Activated T-helper 1 cell treated with Interleukin-2 at 50 U/mL for 16 hours (primary cell): Measurements from ENCODE around the gene JPT2.

ENCODE experiments used
- DNase-seq: peaks from one replicate; pipeline ENCODE4 v3.0.0-alpha.2; 2020; ENCODE audit warnings: low read depth

The JPT2 gene

GRCh38 chr16:1653023-1653422 lies 25.1 kb upstream of the JPT2 start:
- no peak for DNase-seq

- DNase-seq, result no peak
These were observed 23.4 kb upstream of the JPT2 start for GRCh38 chr16:1654505-1655268.

GRCh38 chr16:1655269-1655807 lies 22.7 kb upstream of the JPT2 start:
- no peak for DNase-seq

GRCh38 chr16:1655909-1656807 lies 21.9 kb upstream of the JPT2 start:
- DNase-seq, result no peak

GRCh38 chr16:1656808-1657617 lies 21.1 kb upstream of the JPT2 start:
- DNase-seq, result no peak

GRCh38 chr16:1657841-1658240 lies 20.2 kb upstream of the JPT2 start:
- DNase-seq, result no peak

GRCh38 chr16:1659031-1659430 lies 19.0 kb upstream of the JPT2 start:
- DNase-seq, result no peak

GRCh38 chr16:1661826-1662225 lies 16.3 kb upstream of the JPT2 start:
- no peak for DNase-seq

GRCh38 chr16:1662543-1662942 lies 15.5 kb upstream of the JPT2 start:
- DNase-seq, result no peak

- DNase-seq, result no peak
These were observed 12.2 kb upstream of the JPT2 start for GRCh38 chr16:1665829-1666228.

GRCh38 chr16:1666316-1666715 lies 11.8 kb upstream of the JPT2 start:
- DNase-seq, result no peak

GRCh38 chr16:1667271-1667670 lies 10.8 kb upstream of the JPT2 start:
- DNase-seq, result no peak

- DNase-seq, result no peak
These were observed 10.2 kb upstream of the JPT2 start for GRCh38 chr16:1667916-1668315.

GRCh38 chr16:1668612-1669319 lies 9.3 kb upstream of the JPT2 start:
- no peak for DNase-seq

GRCh38 chr16:1669698-1670097 lies 8.4 kb upstream of the JPT2 start:
- DNase-seq, result no peak

- DNase-seq, result no peak
These were observed 7.7 kb upstream of the JPT2 start for GRCh38 chr16:1670371-1670770.

- DNase-seq, result no peak
These were observed 7.2 kb upstream of the JPT2 start for GRCh38 chr16:1670866-1671265.

GRCh38 chr16:1673424-1674151 lies 4.5 kb upstream of the JPT2 start:
- DNase-seq, result no peak

GRCh38 chr16:1674306-1674705 lies 3.8 kb upstream of the JPT2 start:
- DNase-seq, result no peak

- no peak for DNase-seq
These were observed 3.1 kb upstream of the JPT2 start for GRCh38 chr16:1674751-1675664.
